ENCODE results near the gene LMNB1.
"Not testable (repeated sequence)": the region's sequence is repeated elsewhere in the genome, so short reads cannot be mapped to it uniquely, and the experiment has no call there.

The LMNB1 gene, protein sequence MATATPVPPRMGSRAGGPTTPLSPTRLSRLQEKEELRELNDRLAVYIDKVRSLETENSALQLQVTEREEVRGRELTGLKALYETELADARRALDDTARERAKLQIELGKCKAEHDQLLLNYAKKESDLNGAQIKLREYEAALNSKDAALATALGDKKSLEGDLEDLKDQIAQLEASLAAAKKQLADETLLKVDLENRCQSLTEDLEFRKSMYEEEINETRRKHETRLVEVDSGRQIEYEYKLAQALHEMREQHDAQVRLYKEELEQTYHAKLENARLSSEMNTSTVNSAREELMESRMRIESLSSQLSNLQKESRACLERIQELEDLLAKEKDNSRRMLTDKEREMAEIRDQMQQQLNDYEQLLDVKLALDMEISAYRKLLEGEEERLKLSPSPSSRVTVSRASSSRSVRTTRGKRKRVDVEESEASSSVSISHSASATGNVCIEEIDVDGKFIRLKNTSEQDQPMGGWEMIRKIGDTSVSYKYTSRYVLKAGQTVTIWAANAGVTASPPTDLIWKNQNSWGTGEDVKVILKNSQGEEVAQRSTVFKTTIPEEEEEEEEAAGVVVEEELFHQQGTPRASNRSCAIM

DNA sequence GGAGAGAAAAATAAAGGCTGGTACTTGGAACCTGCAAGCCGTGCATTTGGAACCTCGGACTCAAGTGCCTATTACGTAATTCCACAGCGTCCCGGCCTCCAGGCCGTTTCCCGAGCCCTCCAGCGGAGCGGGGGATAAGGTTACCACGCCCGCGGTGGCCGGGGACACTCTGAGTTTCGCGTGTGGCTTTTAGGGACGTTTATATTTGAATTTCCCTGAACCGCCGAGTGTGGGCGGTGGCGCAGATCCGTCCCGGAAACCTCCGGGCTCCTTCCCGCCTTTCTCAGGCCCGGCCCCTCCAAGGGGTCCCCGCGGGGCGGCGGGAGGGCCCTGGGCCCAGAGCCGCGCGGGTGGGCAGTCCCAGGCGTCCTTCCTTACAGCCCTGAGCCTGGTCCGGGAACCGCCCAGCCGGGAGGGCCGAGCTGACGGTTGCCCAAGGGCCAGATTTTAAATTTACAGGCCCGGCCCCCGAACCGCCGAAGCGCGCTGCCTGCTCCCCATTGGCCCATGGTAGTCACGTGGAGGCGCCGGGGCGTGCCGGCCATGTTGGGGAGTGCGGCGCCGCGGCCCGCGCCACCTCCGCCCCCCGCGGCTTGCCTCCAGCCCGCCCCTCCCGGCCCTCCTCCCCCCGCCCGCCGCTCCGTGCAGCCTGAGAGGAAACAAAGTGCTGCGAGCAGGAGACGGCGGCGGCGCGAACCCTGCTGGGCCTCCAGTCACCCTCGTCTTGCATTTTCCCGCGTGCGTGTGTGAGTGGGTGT is at the start of gene LMNB1:
Gene LMNB1, plus strand, starts transcription at position 638 of the 758 bp plus-strand sequence. CDS start 373 bp downstream, outside the sequence.
- DNase-seq: peak; percentile 94

DNA sequence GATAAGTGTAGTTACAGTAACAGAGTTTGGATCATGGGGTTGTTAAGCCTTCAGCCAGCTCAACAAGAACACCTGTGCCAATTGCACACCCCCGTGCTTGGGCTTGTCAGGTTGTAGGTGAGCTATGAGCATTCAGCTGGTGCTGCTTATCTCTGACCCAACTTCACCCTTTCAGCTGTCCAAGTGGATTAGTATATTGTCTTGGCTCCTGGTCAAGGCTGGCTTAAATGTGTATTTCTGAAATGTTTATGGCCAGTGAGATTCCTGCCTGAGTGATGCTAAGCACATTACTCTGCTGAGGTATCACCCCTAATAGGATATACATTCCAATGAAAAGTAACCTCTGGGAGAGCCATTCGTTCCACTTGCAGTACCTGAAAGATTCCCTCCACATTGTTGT is 44.2 kb upstream of the LMNB1 start:
- no peak for DNase-seq

DNA sequence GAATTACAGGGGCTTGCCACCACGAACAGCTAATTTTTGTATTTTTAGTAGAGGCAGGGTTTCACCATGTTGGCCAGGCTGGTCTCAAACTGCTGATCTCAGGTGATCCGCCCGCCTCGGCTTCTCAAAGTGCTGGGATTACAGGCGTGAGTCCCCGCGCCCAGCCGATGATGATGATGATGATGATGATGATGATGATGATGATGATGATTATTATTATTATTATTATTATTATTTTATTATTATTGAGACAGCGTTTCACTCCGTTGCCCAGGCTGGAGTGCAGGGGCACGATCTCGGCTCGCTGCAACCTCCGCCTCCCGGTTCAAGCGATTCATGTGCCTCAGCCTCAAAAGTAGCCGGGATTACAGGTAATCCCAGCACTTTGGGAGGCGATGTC is 42.4 kb upstream of the LMNB1 start:
- DNase-seq: not testable (repeated sequence)

DNA sequence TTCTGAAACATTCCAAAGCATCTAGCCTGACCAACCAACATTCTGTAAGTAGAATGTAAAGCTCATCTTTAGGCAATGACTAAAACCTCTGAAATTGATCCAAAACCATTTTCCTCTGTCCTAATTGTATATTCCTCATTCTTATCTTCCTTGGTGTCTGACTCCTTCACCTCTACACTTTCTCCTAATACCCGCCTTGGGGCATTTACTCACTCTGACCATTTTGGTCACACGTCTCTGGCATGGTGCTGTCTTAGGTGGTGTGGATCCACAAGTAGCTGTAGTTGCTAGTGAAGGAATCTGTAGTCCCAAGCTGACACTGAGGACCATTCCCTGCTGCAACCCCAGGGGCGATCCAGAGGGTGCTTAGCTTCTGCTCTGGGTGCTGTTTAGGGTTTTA is 40.8 kb upstream of the LMNB1 start:
- DNase-seq: no peak

DNA sequence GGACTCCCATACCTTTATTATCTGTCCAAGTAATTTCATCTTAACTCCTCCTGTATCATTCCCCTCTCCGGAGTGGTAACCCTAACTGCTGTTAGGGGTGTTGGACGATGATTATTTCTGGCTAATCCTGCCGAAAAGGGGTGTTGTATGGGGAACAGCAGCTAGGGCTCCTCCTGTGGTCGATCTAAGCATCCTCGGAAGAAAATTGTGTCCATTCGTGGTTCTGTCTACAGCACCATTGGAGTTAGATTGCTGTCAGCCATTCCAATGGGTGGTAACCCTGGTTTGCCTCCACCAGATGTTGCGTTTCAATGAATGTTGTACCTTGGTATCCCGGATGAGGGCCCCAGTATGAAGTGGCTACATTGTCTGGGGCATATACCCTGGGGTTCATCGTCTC is 35.6 kb upstream of the LMNB1 start:
- no peak for DNase-seq

DNA sequence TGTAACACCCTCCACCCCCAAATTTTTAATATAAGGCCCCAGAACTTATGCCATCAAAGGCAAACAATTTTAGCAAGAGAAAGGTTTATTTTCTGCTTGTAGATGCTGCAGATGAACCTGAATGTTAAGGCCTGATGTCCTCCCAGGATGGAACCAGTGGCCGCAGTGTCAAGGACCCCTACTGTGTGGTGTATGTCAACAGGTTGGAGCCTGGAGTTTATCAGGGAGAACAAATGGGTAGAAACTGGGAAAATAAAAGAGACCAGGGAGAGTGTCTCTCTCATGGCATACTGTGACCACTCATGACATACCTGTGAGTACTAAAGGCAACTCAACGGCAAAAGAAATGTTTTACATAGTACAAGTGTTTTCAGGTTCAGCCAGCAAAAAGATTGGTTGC is 34.5 kb upstream of the LMNB1 start:
- DNase-seq: no peak

DNA sequence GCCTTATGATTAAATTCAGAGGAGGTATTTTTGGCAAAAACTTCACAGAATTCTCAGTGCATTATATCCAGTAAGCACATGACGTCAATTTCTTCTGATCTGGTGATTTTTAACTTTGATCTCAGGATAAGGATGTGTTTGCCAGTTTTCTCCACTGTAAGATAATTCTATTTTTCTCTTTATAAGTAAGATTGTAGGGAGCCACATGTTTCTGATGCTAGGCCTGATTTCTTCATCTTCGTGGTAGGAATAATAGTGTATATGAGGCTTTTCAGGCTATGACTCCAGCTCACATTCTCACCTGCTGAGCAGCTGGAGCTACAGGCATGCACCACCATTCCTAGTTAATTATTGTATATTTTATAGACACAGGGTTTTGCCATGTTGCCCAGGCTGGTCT is 32.1 kb upstream of the LMNB1 start:
- no peak for DNase-seq

DNA sequence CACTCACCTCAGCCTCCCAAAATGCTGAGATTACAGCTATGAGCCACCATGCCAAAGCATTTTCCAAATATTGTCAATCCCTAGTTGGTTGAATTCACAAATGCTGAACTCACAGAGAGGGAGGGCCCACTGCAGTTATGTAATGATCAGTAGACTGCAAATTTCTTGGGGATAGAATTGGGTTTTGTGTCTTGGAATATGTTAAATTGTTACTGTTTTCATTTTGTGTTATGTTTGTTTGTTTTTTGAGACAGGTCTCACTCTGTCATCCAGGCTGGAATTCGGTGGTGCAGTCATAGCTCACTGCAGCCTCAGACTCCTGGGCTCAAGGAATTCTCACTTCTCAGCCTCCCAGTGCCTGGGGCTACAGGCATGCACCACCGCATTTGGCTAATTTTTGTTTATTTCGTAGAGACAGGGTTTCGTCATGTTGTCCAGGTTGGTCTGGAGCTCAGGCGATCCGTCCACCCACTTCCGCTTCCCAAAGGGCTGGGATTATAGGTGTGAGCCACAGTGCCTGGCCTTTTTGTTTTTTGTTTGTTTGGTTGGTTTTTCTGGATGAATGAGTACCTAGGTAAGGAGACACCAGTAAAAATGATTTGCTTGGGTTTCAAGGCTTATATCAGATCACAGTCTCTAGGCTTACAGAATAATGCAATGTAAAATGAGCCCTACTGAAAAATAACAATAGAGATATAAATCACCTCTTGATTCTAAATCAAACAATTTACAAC is 31.5 kb upstream of the LMNB1 start:
- DNase-seq: peak; percentile 60

DNA sequence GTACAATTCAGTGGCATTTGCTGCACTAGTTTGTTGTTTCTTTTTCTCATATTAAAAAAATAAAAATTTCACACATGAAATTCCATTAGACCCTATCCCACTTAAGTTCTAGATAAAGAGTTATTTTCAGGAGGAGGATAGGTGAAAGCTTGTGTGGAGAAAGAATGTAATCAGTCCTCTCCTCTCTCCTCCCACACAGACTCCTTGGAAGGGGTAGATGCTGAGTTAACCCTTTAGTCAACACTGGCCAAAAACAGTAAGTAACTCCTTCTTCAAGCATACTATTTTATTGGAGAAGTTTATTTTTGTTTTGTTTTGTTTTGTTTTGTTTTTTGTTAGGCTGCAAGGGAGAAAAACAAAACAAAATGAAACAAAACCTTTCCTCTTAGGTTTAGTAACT is 30.6 kb upstream of the LMNB1 start:
- DNase-seq: no peak

DNA sequence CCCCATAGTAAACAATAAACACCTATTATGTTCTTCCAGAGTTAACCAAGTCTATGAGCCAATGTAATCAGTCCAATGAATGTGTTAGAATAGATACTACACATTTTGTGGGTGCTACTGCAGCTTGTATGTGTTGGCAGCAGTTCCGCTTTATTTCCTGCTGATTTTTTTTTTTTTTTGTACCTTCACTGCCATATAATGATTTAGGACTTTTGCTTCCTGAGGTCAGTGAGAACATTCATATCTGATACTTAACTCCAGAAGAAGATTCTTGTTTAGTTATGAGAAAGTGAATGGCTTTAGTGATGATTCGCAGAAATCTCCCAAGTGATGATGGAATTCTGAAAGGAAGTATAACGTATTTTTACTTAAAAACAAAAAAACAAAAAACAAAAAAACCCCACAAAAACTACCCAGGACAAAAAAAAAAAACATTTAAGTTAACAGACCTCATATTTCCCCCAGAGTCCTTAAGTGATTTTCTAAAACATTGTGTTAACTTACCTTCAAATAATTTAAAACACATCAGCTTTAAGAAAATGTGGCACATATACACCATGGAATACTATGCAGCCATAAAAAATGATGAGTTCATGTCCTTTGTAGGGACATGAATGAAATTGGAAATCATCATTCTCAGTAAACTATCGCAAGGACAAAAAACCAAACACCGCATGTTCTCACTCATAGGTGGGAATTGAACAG is 24.7 kb upstream of the LMNB1 start:
- DNase-seq: no peak

DNA sequence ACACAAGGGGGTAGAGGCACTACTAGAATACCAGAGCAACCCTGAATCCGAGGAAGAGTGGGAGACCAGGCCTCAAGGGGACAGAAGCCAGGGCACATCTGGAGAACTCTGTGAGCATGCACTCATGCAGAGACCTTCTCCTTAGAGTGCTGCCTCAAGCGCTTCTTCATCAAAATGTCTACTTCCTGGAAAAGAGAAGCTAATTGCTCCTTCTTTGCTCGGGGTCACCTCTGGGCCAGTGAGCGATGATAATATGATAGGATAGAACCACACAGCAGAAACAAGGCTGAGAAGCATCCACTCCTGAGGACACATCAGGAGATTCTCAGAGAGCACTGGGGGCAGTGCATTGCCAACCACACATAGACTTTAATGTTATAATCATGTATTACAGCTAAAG is 23.7 kb upstream of the LMNB1 start:
- DNase-seq: no peak

DNA sequence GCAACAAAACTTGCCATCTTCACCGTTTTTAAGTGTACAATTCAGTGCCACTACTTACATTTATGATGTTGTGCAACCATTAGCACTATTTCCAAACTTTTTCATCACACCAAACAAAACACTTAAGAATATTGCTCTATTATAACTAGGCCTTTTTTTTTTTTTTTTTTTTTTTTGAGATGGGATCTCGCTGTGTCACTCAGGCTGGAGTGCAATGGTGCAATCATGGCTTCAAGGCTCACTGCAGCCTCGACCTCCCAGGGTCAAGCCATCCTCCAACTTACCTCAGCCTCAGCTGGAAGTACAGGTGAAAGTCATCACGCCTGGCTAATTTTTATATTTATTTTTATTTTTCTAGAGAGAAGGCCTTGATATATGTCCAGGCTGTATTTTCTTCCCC is 22.3 kb upstream of the LMNB1 start:
- DNase-seq: no peak

DNA sequence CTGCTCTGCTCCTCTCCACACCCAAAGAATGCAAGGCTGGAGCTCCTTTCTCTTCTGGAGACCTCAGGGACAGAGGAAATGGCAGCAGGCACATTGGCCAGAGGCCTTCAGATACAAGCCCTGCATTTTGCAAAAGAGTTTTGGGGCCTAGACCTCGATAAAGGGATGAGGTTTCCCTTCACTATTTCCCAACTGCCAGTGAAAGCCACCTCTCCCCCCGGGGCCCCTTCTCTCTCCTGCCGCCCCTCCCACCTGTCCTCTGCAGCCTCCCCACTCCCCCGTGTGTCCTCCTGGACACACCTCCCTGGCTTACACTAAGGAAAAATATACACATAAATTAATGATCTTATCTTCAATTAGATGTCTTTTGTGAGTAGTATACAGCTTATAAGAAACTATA is 21.3 kb upstream of the LMNB1 start:
- DNase-seq: no peak

DNA sequence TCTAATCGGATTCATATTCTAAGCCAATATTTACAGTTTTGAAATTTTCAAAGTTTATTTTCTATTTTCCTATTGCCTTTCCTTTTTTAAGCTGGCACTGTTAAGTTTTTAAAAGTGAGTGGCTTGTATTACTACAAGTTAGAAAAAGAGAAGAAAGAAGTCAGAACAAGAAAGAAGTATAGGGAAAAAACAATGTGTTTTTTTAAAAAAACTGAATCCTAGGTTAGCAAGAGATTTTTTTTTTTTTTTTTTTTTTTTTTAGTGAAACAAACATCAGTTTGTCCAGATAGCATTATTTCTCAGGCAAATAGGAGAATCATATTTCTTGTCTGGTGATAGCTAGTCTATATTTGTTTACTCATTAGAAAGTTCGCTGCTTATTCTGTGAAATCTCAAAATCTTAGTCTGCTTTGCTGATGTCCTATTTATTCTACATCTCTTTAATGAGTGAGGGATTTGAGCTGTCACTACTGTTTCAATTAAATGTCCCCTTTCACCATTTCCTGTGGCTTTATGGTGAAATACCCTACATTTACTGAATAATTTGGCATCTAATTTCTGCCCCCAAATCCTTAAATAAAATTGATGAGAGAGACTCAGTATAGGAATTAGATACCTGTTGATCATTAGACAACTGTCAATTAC is 19.1 kb upstream of the LMNB1 start:
- peak; percentile 32 for DNase-seq

DNA sequence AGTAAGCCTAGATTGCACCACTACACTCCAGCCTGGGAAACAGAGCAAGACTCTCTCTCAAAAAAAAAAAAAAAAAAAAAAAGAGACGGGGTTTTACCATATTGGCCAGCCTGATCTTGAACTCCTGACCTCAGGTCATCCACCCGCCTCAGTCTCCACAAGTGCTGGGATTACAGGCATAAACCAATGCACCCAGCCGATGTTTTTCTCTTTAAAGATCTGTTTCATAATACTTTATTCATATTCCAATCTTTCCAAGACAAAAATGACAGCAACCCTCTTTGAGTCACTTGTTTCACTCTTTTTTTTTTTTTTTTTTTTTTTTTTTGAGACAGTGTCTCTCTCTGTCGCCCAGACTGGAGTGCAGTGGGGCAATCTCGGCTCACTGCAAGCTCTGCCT is 13.6 kb upstream of the LMNB1 start:
- no peak for DNase-seq

DNA sequence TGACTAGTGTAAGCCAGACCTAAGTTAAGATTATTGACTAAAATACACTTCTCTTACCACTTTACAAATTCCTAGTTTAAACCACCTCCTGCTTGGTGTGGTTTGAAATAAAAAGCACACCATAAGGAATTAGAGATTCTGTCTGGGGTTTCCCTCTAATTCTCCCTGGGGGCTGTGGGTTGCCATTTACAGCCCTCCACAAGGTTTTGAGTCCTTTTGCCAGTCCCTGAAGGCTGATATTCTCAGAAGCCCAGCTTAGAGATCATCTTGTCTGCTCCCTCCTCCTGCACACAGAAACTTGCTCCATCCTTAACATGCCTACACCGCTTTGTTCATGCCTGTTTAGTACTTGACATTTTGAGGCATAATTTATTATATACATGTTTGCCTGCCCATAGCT is 7.2 kb upstream of the LMNB1 start:
- DNase-seq: no peak

DNA sequence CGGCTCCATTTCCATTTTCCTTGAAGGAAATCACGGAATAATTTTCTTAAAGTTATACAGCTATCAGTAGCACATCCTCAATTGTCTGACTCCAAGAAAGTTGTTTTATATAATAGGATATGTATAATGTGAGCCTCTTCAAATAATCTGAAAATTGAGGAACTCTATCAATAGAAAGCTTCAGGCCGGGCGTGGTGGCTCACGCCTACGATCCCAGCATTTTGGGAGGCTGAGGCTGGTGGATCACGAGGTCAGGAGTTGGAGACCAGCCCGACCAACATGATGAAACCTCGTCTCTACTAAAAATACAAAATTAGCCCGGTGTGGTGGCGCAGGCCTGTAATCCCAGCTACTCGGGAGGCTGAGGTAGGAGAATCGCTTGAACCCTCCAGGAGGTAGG is 3.4 kb upstream of the LMNB1 start:
- DNase-seq: not testable (repeated sequence)

DNA sequence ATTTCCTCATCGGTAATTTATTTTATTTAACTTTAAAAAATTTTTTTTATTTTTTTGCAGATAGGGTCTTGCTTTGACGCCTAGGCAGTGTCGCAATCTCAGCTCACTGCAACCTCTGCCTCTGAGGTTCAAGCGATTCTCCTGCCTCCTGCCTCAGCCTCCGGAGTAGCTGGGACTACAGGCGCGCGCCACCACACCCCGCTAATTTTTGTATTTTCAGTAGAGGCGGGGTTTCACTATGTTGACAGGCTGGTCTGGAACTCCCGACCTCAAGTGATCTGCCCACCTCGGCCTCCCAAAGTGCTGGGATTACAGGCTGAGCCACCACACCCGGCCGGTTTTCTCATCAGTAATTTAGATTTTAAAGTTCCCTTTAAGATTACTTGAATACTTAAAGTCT is 2.3 kb upstream of the LMNB1 start:
- DNase-seq: not testable (repeated sequence)

DNA sequence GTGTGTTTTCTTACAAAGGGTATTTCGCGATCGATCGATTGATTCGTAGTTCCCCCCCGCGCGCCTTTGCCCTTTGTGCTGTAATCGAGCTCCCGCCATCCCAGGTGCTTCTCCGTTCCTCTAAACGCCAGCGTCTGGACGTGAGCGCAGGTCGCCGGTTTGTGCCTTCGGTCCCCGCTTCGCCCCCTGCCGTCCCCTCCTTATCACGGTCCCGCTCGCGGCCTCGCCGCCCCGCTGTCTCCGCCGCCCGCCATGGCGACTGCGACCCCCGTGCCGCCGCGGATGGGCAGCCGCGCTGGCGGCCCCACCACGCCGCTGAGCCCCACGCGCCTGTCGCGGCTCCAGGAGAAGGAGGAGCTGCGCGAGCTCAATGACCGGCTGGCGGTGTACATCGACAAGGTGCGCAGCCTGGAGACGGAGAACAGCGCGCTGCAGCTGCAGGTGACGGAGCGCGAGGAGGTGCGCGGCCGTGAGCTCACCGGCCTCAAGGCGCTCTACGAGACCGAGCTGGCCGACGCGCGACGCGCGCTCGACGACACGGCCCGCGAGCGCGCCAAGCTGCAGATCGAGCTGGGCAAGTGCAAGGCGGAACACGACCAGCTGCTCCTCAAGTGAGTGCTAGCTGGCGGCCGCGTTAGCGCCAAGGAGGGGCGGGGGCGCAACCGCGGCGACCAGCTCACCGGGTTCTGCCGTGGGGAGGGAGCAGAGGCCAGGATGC is 480 bp downstream of the LMNB1 start:
- peak; percentile 31 for DNase-seq

DNA sequence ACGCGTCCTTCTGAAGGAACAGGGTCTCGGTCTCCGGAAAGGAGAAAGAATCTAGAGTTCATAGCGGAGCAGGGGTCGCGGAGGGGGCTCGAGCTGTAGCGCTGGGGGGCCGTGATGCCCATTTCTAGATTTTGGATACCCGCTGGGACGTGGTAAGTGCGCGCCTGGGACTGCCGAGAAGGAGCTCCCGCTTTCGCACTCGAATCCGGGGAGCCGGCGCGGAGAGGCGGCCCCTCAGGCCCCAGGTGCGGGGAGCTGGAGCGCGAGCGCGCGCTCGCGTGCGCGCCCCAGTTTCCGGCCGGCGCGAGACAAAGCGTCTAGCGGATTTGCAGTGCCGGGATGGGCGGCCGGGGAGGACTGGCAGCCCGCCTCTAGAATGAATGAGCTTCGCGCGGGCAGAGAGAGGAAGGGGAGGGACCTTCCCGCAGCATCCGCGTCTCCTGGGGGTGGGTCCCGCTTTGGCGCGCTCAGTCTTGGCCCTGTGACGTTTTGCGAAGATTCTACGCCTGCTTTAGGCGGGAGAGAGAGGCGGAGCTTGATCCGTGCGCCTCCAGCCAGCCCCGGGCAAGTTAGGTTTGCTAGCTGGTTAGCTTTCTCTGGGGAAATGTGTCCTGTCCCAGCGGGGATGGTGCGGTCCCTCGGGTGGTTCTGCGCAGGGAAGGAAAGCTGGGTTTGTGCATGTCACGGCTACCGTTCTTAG is 1.2 kb downstream of the LMNB1 start:
- DNase-seq: peak; percentile 90
